ENCODE data around the gene KIAA0753. TPM values are rescaled to one million over a fixed set of nuclear protein-coding genes. Genes with fewer than 3 reads are reported as not detected.

KIAA0753 gene
- total RNA-seq, 4 donors from 2014 or later = 8.1 to 19.6 (median 13.8) TPM

DNA sequence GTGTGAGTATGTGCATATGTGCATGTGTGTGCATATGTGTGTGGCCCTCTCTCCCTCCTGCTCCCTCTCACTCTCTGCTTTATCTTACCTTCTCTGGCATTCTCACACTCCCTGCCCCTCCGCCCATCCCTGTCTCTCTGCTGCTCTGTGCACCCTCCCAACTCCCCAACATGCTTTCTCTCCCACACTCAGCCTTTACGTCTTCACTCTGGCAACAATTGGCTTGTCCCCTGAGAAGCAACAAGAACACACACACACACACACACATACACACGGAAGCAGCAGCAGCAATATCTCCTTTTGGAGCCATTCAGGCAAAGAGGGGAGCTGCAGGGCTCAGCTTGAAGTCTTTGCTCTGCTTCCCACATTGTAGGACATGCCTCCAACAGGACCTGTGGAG is 112.0 kb downstream of the KIAA0753 start:
- no peak for DNase-seq (ENCODE audit: low spot score in 2 of 2)
- H3K4me3 ChIP-seq (ENCODE audit: low read depth, poor library complexity, severe bottlenecking) = no peak overlapping the region
- TF ChIP-seq, protein P1, sequence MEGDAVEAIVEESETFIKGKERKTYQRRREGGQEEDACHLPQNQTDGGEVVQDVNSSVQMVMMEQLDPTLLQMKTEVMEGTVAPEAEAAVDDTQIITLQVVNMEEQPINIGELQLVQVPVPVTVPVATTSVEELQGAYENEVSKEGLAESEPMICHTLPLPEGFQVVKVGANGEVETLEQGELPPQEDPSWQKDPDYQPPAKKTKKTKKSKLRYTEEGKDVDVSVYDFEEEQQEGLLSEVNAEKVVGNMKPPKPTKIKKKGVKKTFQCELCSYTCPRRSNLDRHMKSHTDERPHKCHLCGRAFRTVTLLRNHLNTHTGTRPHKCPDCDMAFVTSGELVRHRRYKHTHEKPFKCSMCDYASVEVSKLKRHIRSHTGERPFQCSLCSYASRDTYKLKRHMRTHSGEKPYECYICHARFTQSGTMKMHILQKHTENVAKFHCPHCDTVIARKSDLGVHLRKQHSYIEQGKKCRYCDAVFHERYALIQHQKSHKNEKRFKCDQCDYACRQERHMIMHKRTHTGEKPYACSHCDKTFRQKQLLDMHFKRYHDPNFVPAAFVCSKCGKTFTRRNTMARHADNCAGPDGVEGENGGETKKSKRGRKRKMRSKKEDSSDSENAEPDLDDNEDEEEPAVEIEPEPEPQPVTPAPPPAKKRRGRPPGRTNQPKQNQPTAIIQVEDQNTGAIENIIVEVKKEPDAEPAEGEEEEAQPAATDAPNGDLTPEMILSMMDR (IDR thresholded peaks at IDR 0.05) = no peak
- no peak for TF ChIP-seq POLR2A (IDR thresholded peaks at IDR 0.05)
- 68 to 76% methylated on average over 3 of the region's 3 CpGs for WGBS, 2 donors
- intact Hi-C loops (cut with DNase I; ENCODE audit: low total_unique reads) = no loop called here

Small RNA genes lying within 50 kb of the gene (microRNA-seq; reads per million reads assigned to microRNA genes)
- 0 reads per million in 2 donors for gene MIR4520-1 (ENCODE audit: borderline number of aligned reads in 1 of 2, borderline replicate concordance in 2 of 2)
- gene MIR4520-2 (ENCODE audit: borderline number of aligned reads in 1 of 2, borderline replicate concordance in 2 of 2) = 0 reads per million in 2 donors

Other genes with a start within 250 kb of the KIAA0753 start
- gene AIPL1, start 205.6 kb downstream of the KIAA0753 start, total RNA-seq = not detected
- gene PIMREG, start 196.3 kb downstream of the KIAA0753 start, total RNA-seq = 1 to 10 TPM in 1 of 4 donors, under 1 TPM in 3; 0.21 to 2.8 (median 0.84) TPM
- gene PITPNM3, start 84.2 kb downstream of the KIAA0753 start, total RNA-seq = 10 to 100 TPM; 11.9 to 19.5 (median 16.3) TPM
- gene TXNDC17, start 349 bp upstream of the KIAA0753 start, total RNA-seq = 100 to 1,000 TPM in 2 of 4 donors, 10 to 100 TPM in 2; 56.9 to 149 (median 98.0) TPM
- gene MED31, start 10.9 kb upstream of the KIAA0753 start, total RNA-seq = 10 to 100 TPM in 2 of 4 donors, 1 to 10 TPM in 2; 2.4 to 16.5 (median 9.8) TPM
- gene C17orf100, start 11.1 kb upstream of the KIAA0753 start, total RNA-seq = 1 to 10 TPM in 2 of 4 donors, under 1 TPM in 2; 0.81 to 3.3 (median 1.6) TPM
- gene SLC13A5, start 72.7 kb upstream of the KIAA0753 start, total RNA-seq = not detected
- 10 to 100 TPM in 1 of 4 donors, 1 to 10 TPM in 3; 5.3 to 10.2 (median 6.6) TPM for gene XAF1, start 115.3 kb upstream of the KIAA0753 start, total RNA-seq
- under 1 TPM; 0.42 to 0.97 (median 0.71) TPM for gene FBXO39, start 135.5 kb upstream of the KIAA0753 start, total RNA-seq
- not detected for gene TEKT1, start 191.0 kb upstream of the KIAA0753 start, total RNA-seq

Measured in lower leg skin (tissue), 4 donors.